GM12873 (cell line): ENCODE measurements around the gene DNAJB9.

Experiments used
- CTCF ChIP-seq: IDR thresholded peaks from 2 replicates; pipeline ENCODE4 v1.5.1; 2012; ENCODE audit warnings: low read depth, mild to moderate bottlenecking, moderate library complexity, low read length, control low read depth; ENCODE audit not compliant: insufficient read depth; ENCODE audit errors: missing control alignments

The DNAJB9 gene

GRCh38 chr7:108586274-108586710, 16.6 kb downstream of the DNAJB9 start:
- no peak for TF ChIP-seq CTCF

GRCh38 chr7:108589199-108589598, 19.5 kb downstream of the DNAJB9 start:
- no peak for TF ChIP-seq CTCF

- no peak for TF ChIP-seq CTCF
Observed at GRCh38 chr7:108589874-108590273, 20.2 kb downstream of the DNAJB9 start.

GRCh38 chr7:108590606-108591005, 20.9 kb downstream of the DNAJB9 start:
- no peak for TF ChIP-seq CTCF

- no peak for TF ChIP-seq CTCF
Observed at GRCh38 chr7:108592646-108593201, 23.1 kb downstream of the DNAJB9 start.

GRCh38 chr7:108596560-108596959, 26.9 kb downstream of the DNAJB9 start:
- no peak for TF ChIP-seq CTCF

GRCh38 chr7:108598153-108598552, 28.5 kb downstream of the DNAJB9 start:
- TF ChIP-seq CTCF = no peak
